Neural cell (in vitro differentiated cells): ENCODE measurements around the gene SLC36A4. TPM values are rescaled to one million over a fixed set of nuclear protein-coding genes. Genes with fewer than 3 reads are reported as not detected.

Experiments used
- H2AFZ ChIP-seq: fragments of 200-600, 300-800 bp; sonication (generic), shearing (Covaris generic); 2 replicates; pipeline ENCODE4 v1.6.0; 2014; ENCODE audit warnings: low read depth, mild to moderate bottlenecking, antibody characterized with exemption, low read length, moderate library complexity
- H3F3A ChIP-seq: fragments of 200-600 bp; shearing (Covaris generic); 2 replicates; pipeline ENCODE4 v1.6.1; 2016; ENCODE audit warnings: mild to moderate bottlenecking, moderate library complexity, mixed read lengths, antibody characterized with exemption, low read length; ENCODE audit not compliant: insufficient read depth, poor library complexity, severe bottlenecking
- H3K27ac ChIP-seq: fragments of 200-600, 300-800 bp; sonication (generic), shearing (Covaris generic); 2 replicates; pipeline ENCODE4 v1.5.1; 2014; ENCODE audit warnings: mild to moderate bottlenecking, low read length, moderate library complexity
- H3K27me3 ChIP-seq: fragments of 300-800, 200-600 bp; sonication (generic), shearing (Covaris generic); 2 replicates; pipeline ENCODE4 v1.6.0; 2014; ENCODE audit warnings: mild to moderate bottlenecking, low read depth, low read length, moderate library complexity; ENCODE audit not compliant: insufficient read depth
- H3K36me3 ChIP-seq: fragments of 300-800, 200-600 bp; sonication (generic), shearing (Covaris generic); 2 replicates; pipeline ENCODE4 v1.5.1; 2014; ENCODE audit warnings: mild to moderate bottlenecking, antibody characterized with exemption, low read length, moderate library complexity; ENCODE audit not compliant: insufficient read depth
- H3K4me2 ChIP-seq: fragments of 300-800, 200-600 bp; sonication (generic), shearing (Covaris generic); 2 replicates; pipeline ENCODE4 v1.6.0; 2014; ENCODE audit warnings: mild to moderate bottlenecking, low read length
- H3K4me3 ChIP-seq: fragments of 300-800, 200-600 bp; sonication (generic), shearing (Covaris generic); 2 replicates; pipeline ENCODE4 v1.5.1; 2014; ENCODE audit warnings: mild to moderate bottlenecking, low read length, moderate library complexity
- H3K79me2 ChIP-seq: fragments of 200-600 bp; shearing (Covaris generic); replicated peaks from 2 replicates; pipeline ENCODE4 v1.6.0; 2014; ENCODE audit warnings: mild to moderate bottlenecking, low read length, moderate library complexity; ENCODE audit not compliant: insufficient read depth
- H3K9ac ChIP-seq: fragments of 300-800, 200-600 bp; sonication (generic), shearing (Covaris generic); 2 replicates; pipeline ENCODE4 v1.6.1; 2016; ENCODE audit warnings: mild to moderate bottlenecking, low read length, mixed read lengths
- H3K9me2 ChIP-seq: fragments of 200-600 bp; shearing (Covaris generic); 2 replicates; pipeline ENCODE4 v1.6.1; 2016; ENCODE audit warnings: mild to moderate bottlenecking, low read length, mixed read lengths; ENCODE audit not compliant: insufficient read depth
- H3K9me3 ChIP-seq: fragments of 200-600, 300-800 bp; sonication (generic), shearing (Covaris generic); 2 replicates; pipeline ENCODE4 v1.6.1; 2016; ENCODE audit warnings: mild to moderate bottlenecking, mixed run types, low read length, moderate library complexity, mixed read lengths
- H4K20me1 ChIP-seq: fragments of 200-600 bp; shearing (Covaris generic); 2 replicates; pipeline ENCODE4 v1.6.1; 2016; ENCODE audit warnings: mild to moderate bottlenecking, mixed run types; ENCODE audit not compliant: insufficient read depth
- CTCF ChIP-seq: fragments of 450-650 bp; IDR thresholded peaks from 2 replicates; pipeline ENCODE4 v1.5.1; 2014; ENCODE audit warnings: antibody characterized with exemption, mild to moderate bottlenecking, moderate library complexity; ENCODE audit not compliant: poor library complexity, severe bottlenecking
- EP300 ChIP-seq: fragments of 450-650 bp; conservative IDR thresholded peaks from 2 replicates; pipeline ENCODE4 v1.6.1; 2014; ENCODE audit warnings: antibody characterized with exemption, mild to moderate bottlenecking, moderate library complexity; ENCODE audit not compliant: poor library complexity, severe bottlenecking
- EZH2 ChIP-seq: fragments of 200-600, 300-800 bp; shearing (Covaris generic), sonication (generic); IDR thresholded peaks from 2 replicates; pipeline ENCODE4 v1.6.1; 2014; ENCODE audit warnings: antibody characterized with exemption, low read length, borderline replicate concordance, mild to moderate bottlenecking; ENCODE audit not compliant: insufficient read depth, poor library complexity, severe bottlenecking
- MXI1 ChIP-seq: fragments of 450-650 bp; conservative IDR thresholded peaks from 2 replicates; pipeline ENCODE4 v1.6.1; 2014; ENCODE audit warnings: antibody characterized with exemption, mild to moderate bottlenecking; ENCODE audit not compliant: poor library complexity, severe bottlenecking
- POLR2AphosphoS5 ChIP-seq: IDR thresholded peaks from 2 replicates; pipeline ENCODE4 v1.6.1; 2012
- RAD21 ChIP-seq: fragments of 450-650 bp; conservative IDR thresholded peaks from 2 replicates; pipeline ENCODE4 v1.6.1; 2014; ENCODE audit warnings: antibody characterized with exemption, mild to moderate bottlenecking, moderate library complexity
- REST ChIP-seq: IDR thresholded peaks from 2 replicates; pipeline ENCODE4 v1.6.1; 2012; ENCODE audit warnings: borderline replicate concordance
- SMC3 ChIP-seq: fragments of 450-650 bp; conservative IDR thresholded peaks from 2 replicates; pipeline ENCODE4 v1.6.1; 2014; ENCODE audit warnings: antibody characterized with exemption, mild to moderate bottlenecking, moderate library complexity; ENCODE audit not compliant: poor library complexity
- TAF1 ChIP-seq: IDR thresholded peaks from 2 replicates; pipeline ENCODE4 v1.6.1; 2012; ENCODE audit warnings: low read depth
- polyA plus RNA-seq: library from polyadenylated mRNA; depleted of rRNA; stranded (reverse); fragments of >200 nt; gene quantifications from 2 replicates; pipeline ENCODE4 v1.2.3, GENCODE V29; 2014

Gene SLC36A4
- polyA plus RNA-seq, 1 donor from 2014 or later, result 34.9 TPM

- Histone ChIP-seq H3K9me2 (no peaks in the 10 kb centered on the region), H3K27me3 (no peaks in the 10 kb centered on the region), H3K4me3 (no peak overlapping the region), H3F3A (no peaks in the 10 kb centered on the region), H3K79me2 (no peaks in the 10 kb centered on the region), H3K27ac (no peak overlapping the region), H3K9me3 (no peaks in the 10 kb centered on the region), H3K4me2 (no peak overlapping the region), H2AFZ (no peak overlapping the region), H3K36me3 (peaks cover 12% of the 10 kb centered on the region), H3K9ac (no peak overlapping the region), H4K20me1 (no peaks in the 10 kb centered on the region)
- TF ChIP-seq EZH2 (no peak), EP300 (no peak), RAD21 (no peak)
Measured at GRCh38 chr11:93155738-93156137, 42.1 kb downstream of the SLC36A4 start.

GRCh38 chr11:93145390-93145915 is 52.3 kb downstream of the SLC36A4 start:
- Histone ChIP-seq H2AFZ (no peak overlapping the region), H3F3A (no peaks in the 10 kb centered on the region), H3K9ac (no peak overlapping the region), H3K9me3 (no peaks in the 10 kb centered on the region), H3K4me3 (no peak overlapping the region), H3K4me2 (no peak overlapping the region), H4K20me1 (no peaks in the 10 kb centered on the region), H3K79me2 (no peaks in the 10 kb centered on the region), H3K36me3 (no peaks in the 10 kb centered on the region), H3K27ac (no peak overlapping the region), H3K9me2 (no peaks in the 10 kb centered on the region), H3K27me3 (no peaks in the 10 kb centered on the region)
- no peak for TF ChIP-seq EZH2
- TF ChIP-seq SMC3, result no peak
- TF ChIP-seq TAF1, result no peak
- no peak for TF ChIP-seq POLR2AphosphoS5
- TF ChIP-seq CTCF, result no peak
- no peak for TF ChIP-seq EP300
- TF ChIP-seq REST, result no peak
- TF ChIP-seq MXI1, result no peak
- no peak for TF ChIP-seq RAD21

GRCh38 chr11:93143800-93144199 is 54.0 kb downstream of the SLC36A4 start:
- Histone ChIP-seq H3K27ac (no peak overlapping the region), H3K79me2 (no peaks in the 10 kb centered on the region), H3K9me3 (no peaks in the 10 kb centered on the region), H4K20me1 (no peaks in the 10 kb centered on the region), H3K4me2 (no peak overlapping the region), H3K4me3 (no peak overlapping the region), H3F3A (no peaks in the 10 kb centered on the region), H3K27me3 (no peaks in the 10 kb centered on the region), H3K9me2 (no peaks in the 10 kb centered on the region), H3K9ac (no peak overlapping the region), H2AFZ (no peak overlapping the region), H3K36me3 (no peaks in the 10 kb centered on the region)
- TF ChIP-seq CTCF, result no peak
- TF ChIP-seq EP300, result no peak
- no peak for TF ChIP-seq POLR2AphosphoS5
